ENCODE measurements around the gene MSI2.

The MSI2 gene

GRCh38 chr17:57270801-57271245, 14.5 kb downstream of the MSI2 start:
- DNase-seq (ENCODE audit: low read depth, low spot score): no peak

- no peak for DNase-seq (ENCODE audit: low read depth, low spot score)
These were observed 15.5 kb downstream of the MSI2 start for GRCh38 chr17:57271821-57272220.

GRCh38 chr17:57273490-57273889, 17.2 kb downstream of the MSI2 start:
- no peak for DNase-seq (ENCODE audit: low read depth, low spot score)

GRCh38 chr17:57274162-57274561, 17.8 kb downstream of the MSI2 start:
- DNase-seq (ENCODE audit: low read depth, low spot score): no peak

- no peak for DNase-seq (ENCODE audit: low read depth, low spot score)
These were observed 18.9 kb downstream of the MSI2 start for GRCh38 chr17:57275071-57275764.

GRCh38 chr17:57276621-57277020, 20.3 kb downstream of the MSI2 start:
- no peak for DNase-seq (ENCODE audit: low read depth, low spot score)

GRCh38 chr17:57277923-57278604, 21.7 kb downstream of the MSI2 start:
- no peak for DNase-seq (ENCODE audit: low read depth, low spot score)

GRCh38 chr17:57278740-57279387, 22.5 kb downstream of the MSI2 start:
- no peak for DNase-seq (ENCODE audit: low read depth, low spot score)

- no peak for DNase-seq (ENCODE audit: low read depth, low spot score)
These were observed 23.1 kb downstream of the MSI2 start for GRCh38 chr17:57279432-57279831.

- no peak for DNase-seq (ENCODE audit: low read depth, low spot score)
These were observed 25.6 kb downstream of the MSI2 start for GRCh38 chr17:57281887-57282286.

GRCh38 chr17:57282296-57282695, 26.0 kb downstream of the MSI2 start:
- DNase-seq (ENCODE audit: low read depth, low spot score): no peak

- no peak for DNase-seq (ENCODE audit: low read depth, low spot score)
These were observed 27.1 kb downstream of the MSI2 start for GRCh38 chr17:57283203-57283971.

GRCh38 chr17:57284583-57284982, 28.3 kb downstream of the MSI2 start:
- no peak for DNase-seq (ENCODE audit: low read depth, low spot score)

GRCh38 chr17:57284984-57285646, 28.8 kb downstream of the MSI2 start:
- no peak for DNase-seq (ENCODE audit: low read depth, low spot score)

GRCh38 chr17:57285701-57286100, 29.4 kb downstream of the MSI2 start:
- DNase-seq (ENCODE audit: low read depth, low spot score): no peak

- no peak for DNase-seq (ENCODE audit: low read depth, low spot score)
These were observed 30.2 kb downstream of the MSI2 start for GRCh38 chr17:57286399-57287105.

- DNase-seq (ENCODE audit: low read depth, low spot score): no peak
These were observed 31.9 kb downstream of the MSI2 start for GRCh38 chr17:57288040-57288772.

GRCh38 chr17:57288773-57289121, 32.4 kb downstream of the MSI2 start:
- DNase-seq (ENCODE audit: low read depth, low spot score): no peak

- DNase-seq (ENCODE audit: low read depth, low spot score): no peak
These were observed 32.8 kb downstream of the MSI2 start for GRCh38 chr17:57289130-57289529.

GRCh38 chr17:57289613-57290012, 33.3 kb downstream of the MSI2 start:
- DNase-seq (ENCODE audit: low read depth, low spot score): no peak
